ENCODE data around the gene RELL1. TPM values are rescaled to one million over a fixed set of nuclear protein-coding genes. Genes with fewer than 3 reads are reported as not detected.

Gene RELL1, protein sequence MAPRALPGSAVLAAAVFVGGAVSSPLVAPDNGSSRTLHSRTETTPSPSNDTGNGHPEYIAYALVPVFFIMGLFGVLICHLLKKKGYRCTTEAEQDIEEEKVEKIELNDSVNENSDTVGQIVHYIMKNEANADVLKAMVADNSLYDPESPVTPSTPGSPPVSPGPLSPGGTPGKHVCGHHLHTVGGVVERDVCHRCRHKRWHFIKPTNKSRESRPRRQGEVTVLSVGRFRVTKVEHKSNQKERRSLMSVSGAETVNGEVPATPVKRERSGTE
- total RNA-seq, result 10 to 100 TPM; 32.3 to 35.1 TPM

DNA sequence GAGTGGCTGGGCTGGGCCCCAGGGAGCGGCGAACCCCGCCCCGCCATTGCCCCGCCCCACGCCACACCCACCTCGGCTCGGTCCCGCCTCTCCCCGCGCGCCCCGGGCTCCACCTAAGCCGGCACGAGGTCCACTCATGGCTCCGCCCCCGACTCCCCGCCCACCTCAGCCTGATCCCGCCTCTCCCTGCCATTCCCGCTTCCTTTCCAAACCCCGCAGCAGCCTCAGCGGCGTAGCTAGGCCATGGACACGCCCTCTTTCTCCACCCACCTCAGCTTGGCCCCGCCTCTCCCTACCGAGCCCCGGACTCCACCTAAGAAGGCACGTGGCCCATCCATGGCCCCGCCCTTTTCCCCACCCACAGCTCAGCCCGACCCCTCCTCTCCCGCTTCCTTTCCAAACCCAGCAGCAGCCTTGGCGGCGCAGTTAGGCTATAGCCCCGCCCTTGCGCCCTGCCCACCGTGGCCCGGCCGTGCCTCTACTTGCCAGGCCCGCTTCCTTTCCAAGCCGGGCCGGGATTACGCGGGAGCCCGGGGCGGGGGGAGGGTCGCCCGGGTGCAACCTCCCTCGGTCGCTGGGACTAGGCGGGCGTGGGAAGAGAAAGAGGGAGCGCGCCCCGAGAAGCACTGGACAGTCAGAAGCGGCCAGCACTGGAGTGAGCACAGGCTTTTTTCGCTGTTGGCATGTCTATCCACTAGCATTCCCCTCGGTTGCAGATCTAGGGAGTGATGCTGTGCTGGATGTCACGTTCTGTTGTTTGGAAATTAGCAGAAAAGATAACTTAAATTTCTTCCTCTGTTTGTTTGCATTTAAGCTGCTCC, at the start of gene RELL1:
Gene RELL1 (minus strand): TSS at position 4 of the 821 bp plus-strand sequence. CDS start 89 bp downstream, outside the sequence.
- Mint-ChIP-seq H3K4me1 (peaks cover 38% of the 10 kb centered on the region), H3K9me3 (no peaks in the 10 kb centered on the region)
- CTCF ChIA-PET, result interaction anchor here (0.6 to 0.9 kb wide), 3 partner anchors 9 to 21 kb away, joined by 3 to 4 read pairs (median 3); no protein-coding TSS in a partner anchor

DNA sequence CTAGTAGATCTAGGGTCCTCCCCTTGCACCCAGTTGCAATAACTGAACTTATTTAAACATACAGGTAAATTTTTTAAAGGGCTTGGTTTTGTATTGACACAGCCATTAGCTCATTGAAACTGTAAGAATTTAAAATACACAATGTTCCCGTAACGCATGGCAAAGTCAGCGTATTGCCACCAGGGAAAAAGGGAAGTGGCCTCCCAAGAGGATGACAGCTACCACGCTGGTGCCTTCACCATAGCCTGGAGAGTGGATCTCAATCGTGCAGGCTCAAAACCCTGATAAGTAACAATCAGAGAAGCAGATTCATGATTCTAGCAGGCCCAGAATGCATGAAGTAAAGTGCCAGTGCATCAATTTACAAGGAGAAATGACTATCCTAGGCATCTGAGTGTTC, 49.4 kb upstream of the RELL1 start:
- Mint-ChIP-seq H3K4me3 (no peak overlapping the region), H3K27ac (no peak overlapping the region), H3K36me3 (ENCODE audit: low read depth) (no peaks in the 10 kb centered on the region), H3K9me3 (no peaks in the 10 kb centered on the region), H3K4me1 (no peaks in the 10 kb centered on the region), H3K27me3 (peaks cover 1% of the 10 kb centered on the region)
- no peak for DNase-seq
- ChIA-PET POLR2A (no interaction called here), CTCF (no interaction called here)

More for the DNA sequence above, at the start of gene RELL1:
- Mint-ChIP-seq H3K36me3 (ENCODE audit: low read depth) (peaks cover 27% of the 10 kb centered on the region), H3K4me3 (peak within 1 kb of the TSS; percentile 96), H3K27me3 (peaks cover 3% of the 10 kb centered on the region), H3K27ac (peak within 1 kb of the TSS; percentile 98)
- DNase-seq, result peak; percentile 99
- POLR2A ChIA-PET, result interaction anchor here (0.6 to 0.9 kb wide), 4 partner anchors 10 to 205 kb away, joined by 3 to 4 read pairs (median 3); no protein-coding TSS in a partner anchor

DNA sequence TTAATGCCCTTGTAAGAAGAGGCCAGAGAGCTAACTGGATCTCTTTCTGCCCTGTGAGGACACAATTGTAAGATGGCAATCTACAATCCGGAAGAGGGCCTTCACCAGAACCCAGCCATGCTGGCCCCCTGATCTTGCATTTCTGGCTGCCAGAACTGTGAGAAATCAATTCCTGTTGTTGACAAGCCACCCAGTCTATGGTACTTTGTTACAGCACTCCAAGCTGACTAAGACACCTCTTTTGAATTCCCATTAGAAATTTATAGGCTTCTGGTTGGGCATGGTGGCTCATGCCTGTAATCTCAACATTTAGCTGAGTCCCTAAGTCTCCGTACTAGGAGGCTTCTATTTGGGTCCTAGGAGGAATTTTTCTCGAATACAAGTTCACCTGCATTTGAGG, 48.8 kb upstream of the RELL1 start:
- Mint-ChIP-seq H3K4me1 (no peaks in the 10 kb centered on the region), H3K27ac (no peak overlapping the region), H3K9me3 (no peaks in the 10 kb centered on the region), H3K4me3 (no peak overlapping the region), H3K36me3 (ENCODE audit: low read depth) (no peaks in the 10 kb centered on the region), H3K27me3 (peaks cover 1% of the 10 kb centered on the region)
- POLR2A ChIA-PET, result no interaction called here
- CTCF ChIA-PET, result no interaction called here
- no peak for DNase-seq

DNA sequence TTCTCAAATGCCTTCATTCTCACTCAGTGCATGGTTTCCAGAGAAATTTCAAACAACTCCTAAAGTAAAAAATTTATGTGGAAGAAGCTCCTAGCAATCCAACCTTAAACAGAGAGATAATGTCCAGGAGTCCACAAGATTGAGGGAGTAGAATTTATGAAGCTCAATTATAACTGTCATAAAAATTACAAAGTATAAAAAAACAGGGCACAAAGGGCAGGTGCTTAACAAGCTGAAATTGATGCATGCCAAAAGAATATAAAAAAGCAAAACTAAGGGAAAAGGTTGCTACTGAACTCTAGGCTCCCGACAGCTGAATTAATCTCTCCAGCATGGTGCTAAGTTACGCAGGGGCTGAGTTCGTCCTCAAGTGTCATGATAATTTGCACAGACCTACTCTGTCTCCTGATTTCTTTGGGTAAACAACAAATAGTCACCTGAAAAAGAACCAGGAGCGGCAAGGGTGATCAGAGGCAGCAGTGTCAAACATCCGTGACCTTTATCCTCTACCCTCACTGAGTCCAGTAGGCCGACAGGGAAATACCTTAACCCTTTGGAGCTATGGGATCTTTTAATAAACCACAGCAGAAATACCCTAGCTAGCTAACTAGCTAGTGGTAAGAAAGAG, 47.2 kb upstream of the RELL1 start:
- H3K4me1 Mint-ChIP-seq, result no peaks in the 10 kb centered on the region
- peaks cover 1% of the 10 kb centered on the region for H3K27me3 Mint-ChIP-seq
- no peak overlapping the region for H3K27ac Mint-ChIP-seq
- POLR2A ChIA-PET, result no interaction called here
- H3K4me3 Mint-ChIP-seq, result no peak overlapping the region
- no peaks in the 10 kb centered on the region for H3K36me3 Mint-ChIP-seq (ENCODE audit: low read depth)
- no peaks in the 10 kb centered on the region for H3K9me3 Mint-ChIP-seq
- CTCF ChIA-PET, result interaction anchor here (1.6 kb wide), 1 partner anchor 33 kb away, joined by 4 read pairs; no protein-coding TSS in a partner anchor
- DNase-seq, result no peak

DNA sequence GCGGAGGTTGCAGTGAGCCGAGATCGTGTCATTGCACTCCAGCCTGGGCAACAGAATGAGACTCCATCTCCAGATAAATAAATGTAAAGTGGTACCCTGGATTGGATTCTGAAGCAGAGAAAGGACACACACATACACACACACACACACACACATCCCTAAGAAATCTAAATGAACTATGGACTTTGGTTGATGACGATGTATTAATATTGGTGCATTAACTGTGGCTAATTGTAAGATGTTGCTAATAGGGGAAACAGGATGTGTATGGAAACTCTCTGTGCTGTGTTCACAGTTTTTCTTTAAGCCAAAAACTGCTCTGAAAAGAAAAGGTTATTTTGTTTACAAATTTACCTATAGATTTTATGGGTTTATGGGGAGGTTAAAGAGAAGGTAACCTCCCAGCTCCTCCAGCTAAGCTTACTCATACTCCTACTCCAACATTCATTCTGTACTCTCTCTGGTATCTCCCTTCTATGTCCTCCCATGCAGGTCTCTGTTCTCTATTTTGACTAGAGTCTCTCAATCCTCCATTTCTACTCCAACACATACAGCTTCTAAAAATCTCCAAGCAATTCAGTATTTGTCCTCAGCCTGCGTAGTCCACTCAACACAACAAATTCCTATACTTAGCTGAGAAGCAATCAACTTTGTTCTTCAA, 46.5 kb upstream of the RELL1 start:
- ChIA-PET POLR2A (no interaction called here), CTCF (interaction anchor here (1.6 kb wide), 1 partner anchor 33 kb away, joined by 4 read pairs; no protein-coding TSS in a partner anchor)
- no peaks in the 10 kb centered on the region for H3K36me3 Mint-ChIP-seq (ENCODE audit: low read depth)
- H3K9me3 Mint-ChIP-seq, result no peaks in the 10 kb centered on the region
- H3K27ac Mint-ChIP-seq, result no peak overlapping the region
- no peak overlapping the region for H3K4me3 Mint-ChIP-seq
- peaks cover 3% of the 10 kb centered on the region for H3K4me1 Mint-ChIP-seq
- peaks cover 1% of the 10 kb centered on the region for H3K27me3 Mint-ChIP-seq
- DNase-seq, result no peak

DNA sequence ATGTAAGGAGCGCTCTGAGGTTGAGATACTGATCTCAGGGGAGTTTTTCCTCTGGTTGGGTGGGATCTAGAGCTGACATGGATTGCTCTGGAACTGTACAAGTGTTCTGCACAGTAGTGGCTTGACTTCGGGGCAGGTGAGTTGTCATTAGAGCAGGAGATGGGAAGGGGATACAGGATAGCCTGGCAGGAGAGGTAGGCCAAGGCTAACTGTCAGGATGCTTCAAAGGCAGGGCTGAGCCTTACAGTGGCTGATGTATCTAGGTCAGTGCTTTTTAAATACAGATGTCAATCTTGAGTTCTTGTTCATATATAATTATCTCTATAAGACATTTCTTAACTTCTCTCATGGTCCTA, 43.5 kb upstream of the RELL1 start:
- no peak for DNase-seq
- POLR2A ChIA-PET, result no interaction called here
- peaks cover 3% of the 10 kb centered on the region for H3K4me1 Mint-ChIP-seq
- H3K27ac Mint-ChIP-seq, result no peak overlapping the region
- no peaks in the 10 kb centered on the region for H3K9me3 Mint-ChIP-seq
- peaks cover 1% of the 10 kb centered on the region for H3K27me3 Mint-ChIP-seq
- CTCF ChIA-PET, result interaction anchor here (0.5 kb wide), 1 partner anchor 1158 kb away, joined by 3 read pairs; no protein-coding TSS in a partner anchor
- no peak overlapping the region for H3K4me3 Mint-ChIP-seq
- no peaks in the 10 kb centered on the region for H3K36me3 Mint-ChIP-seq (ENCODE audit: low read depth)

DNA sequence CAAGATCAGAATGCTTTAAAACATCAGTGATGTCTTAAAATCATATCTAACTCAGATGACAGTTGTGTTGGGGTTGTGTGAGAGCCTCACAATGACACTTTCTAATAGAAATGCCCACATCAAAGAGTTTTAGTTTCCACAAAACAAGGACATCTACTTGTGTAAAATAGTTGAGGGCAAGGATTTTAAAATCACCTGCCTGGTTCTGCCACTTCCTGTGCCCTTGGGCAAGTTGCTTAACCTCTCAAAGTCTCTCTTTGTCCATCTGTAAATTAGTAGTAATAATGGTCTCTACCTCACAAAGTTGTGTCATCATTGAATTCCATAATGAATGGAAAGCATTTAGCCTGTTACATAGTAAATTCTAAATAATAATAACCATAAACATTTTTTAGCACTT, 41.9 kb upstream of the RELL1 start:
- H3K4me1 Mint-ChIP-seq, result peaks cover 4% of the 10 kb centered on the region
- POLR2A ChIA-PET, result no interaction called here
- H3K27ac Mint-ChIP-seq, result no peak overlapping the region
- H3K36me3 Mint-ChIP-seq (ENCODE audit: low read depth), result no peaks in the 10 kb centered on the region
- no peak overlapping the region for H3K4me3 Mint-ChIP-seq
- CTCF ChIA-PET, result no interaction called here
- no peak for DNase-seq
- H3K9me3 Mint-ChIP-seq, result no peaks in the 10 kb centered on the region
- peaks cover 1% of the 10 kb centered on the region for H3K27me3 Mint-ChIP-seq

DNA sequence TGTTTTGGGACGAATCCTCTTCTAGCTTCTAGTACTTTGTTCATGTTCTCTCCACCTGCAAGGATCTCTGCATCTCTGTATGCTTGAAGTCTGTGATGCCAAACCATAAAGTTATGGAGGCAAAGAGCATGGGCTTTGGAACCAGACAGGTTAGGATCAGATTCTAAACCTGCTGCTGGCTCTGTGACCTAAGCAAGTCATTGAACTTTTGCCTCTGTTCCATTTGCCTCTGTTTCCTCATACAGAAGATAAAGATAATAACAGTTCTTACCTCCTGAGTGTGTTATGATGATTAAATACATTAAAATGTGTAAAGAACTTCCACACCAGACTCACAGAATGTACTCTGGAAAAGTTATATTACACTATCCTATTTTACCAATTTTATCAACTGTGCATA, 41.5 kb upstream of the RELL1 start:
- no peak for DNase-seq
- Mint-ChIP-seq H3K4me3 (no peak overlapping the region), H3K4me1 (peaks cover 9% of the 10 kb centered on the region), H3K9me3 (no peaks in the 10 kb centered on the region), H3K27ac (no peak overlapping the region), H3K27me3 (peaks cover 1% of the 10 kb centered on the region), H3K36me3 (ENCODE audit: low read depth) (no peaks in the 10 kb centered on the region)
- ChIA-PET POLR2A (no interaction called here), CTCF (no interaction called here)

DNA sequence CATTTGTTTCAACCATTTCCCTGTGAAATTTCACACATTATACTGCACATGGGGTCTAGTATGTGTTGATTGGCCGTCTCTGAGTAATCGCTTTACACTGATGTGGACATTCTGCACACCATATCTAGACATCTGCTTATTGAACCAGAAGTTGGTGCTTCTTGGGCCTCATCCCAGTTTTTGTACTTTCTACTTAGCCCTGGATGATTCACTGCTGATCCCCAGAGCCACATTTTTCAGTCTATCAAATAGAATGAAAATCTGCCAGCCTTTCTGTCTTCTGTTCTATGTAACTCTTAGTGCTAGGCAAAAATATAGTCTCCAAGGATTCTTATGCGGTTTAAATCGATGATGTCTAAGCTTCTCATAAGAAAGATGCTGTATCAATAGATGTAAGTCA, 40.5 kb upstream of the RELL1 start:
- DNase-seq, result no peak
- Mint-ChIP-seq H3K36me3 (ENCODE audit: low read depth) (no peaks in the 10 kb centered on the region), H3K9me3 (no peaks in the 10 kb centered on the region), H3K27me3 (no peaks in the 10 kb centered on the region), H3K27ac (no peak overlapping the region), H3K4me1 (peaks cover 18% of the 10 kb centered on the region), H3K4me3 (no peak overlapping the region)
- ChIA-PET CTCF (interaction anchor here (0.5 to 1.1 kb wide), 2 partner anchors 9 to 931 kb away, joined by 3 read pairs; no protein-coding TSS in a partner anchor), POLR2A (no interaction called here)

DNA sequence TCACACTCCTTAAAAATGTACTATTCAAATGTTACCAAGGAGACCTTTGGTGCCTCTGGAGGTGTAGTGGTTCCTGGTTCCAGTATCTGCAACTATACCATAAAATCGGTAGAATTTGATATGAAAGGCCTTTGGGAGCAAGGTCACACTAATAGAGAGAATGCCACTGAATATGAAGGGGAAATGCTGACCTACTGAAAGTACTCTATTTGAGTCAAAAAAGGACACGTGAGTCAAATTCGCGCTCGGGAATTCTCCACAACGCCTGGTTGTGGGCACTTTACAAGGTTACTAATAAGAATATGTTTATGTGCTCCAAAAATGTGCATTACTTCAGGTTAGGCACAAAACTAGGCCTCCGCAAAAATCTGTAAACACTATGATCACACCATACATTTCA, 39.5 kb upstream of the RELL1 start:
- Mint-ChIP-seq H3K4me1 (peaks cover 18% of the 10 kb centered on the region), H3K27ac (no peak overlapping the region), H3K27me3 (no peaks in the 10 kb centered on the region), H3K36me3 (ENCODE audit: low read depth) (no peaks in the 10 kb centered on the region), H3K4me3 (no peak overlapping the region), H3K9me3 (no peaks in the 10 kb centered on the region)
- DNase-seq, result no peak
- CTCF ChIA-PET, result no interaction called here
- POLR2A ChIA-PET, result no interaction called here

DNA sequence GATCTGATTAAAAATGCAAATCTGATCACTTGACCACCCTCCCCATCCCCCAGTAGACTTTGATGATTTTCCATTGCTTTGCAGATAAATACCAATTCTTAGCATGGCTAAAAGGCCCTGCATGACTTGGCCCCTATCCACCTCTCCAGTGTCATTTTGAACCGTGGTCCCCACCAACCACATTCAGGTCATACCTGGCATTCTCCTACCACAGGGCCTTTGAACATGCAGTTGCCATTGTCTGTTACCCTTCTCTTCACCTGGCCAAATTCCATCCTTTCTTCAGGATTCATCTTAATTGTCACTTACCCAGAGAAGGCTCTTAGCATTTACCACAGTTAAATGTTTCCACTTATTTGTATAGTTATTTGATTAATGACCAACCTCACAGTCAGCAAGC, 36.9 kb upstream of the RELL1 start:
- H3K9me3 Mint-ChIP-seq, result no peaks in the 10 kb centered on the region
- no peak for DNase-seq
- H3K4me3 Mint-ChIP-seq, result no peak overlapping the region
- no peak overlapping the region for H3K27ac Mint-ChIP-seq
- ChIA-PET CTCF (no interaction called here), POLR2A (no interaction called here)
- no peaks in the 10 kb centered on the region for H3K36me3 Mint-ChIP-seq (ENCODE audit: low read depth)
- no peaks in the 10 kb centered on the region for H3K27me3 Mint-ChIP-seq
- peaks cover 18% of the 10 kb centered on the region for H3K4me1 Mint-ChIP-seq

DNA sequence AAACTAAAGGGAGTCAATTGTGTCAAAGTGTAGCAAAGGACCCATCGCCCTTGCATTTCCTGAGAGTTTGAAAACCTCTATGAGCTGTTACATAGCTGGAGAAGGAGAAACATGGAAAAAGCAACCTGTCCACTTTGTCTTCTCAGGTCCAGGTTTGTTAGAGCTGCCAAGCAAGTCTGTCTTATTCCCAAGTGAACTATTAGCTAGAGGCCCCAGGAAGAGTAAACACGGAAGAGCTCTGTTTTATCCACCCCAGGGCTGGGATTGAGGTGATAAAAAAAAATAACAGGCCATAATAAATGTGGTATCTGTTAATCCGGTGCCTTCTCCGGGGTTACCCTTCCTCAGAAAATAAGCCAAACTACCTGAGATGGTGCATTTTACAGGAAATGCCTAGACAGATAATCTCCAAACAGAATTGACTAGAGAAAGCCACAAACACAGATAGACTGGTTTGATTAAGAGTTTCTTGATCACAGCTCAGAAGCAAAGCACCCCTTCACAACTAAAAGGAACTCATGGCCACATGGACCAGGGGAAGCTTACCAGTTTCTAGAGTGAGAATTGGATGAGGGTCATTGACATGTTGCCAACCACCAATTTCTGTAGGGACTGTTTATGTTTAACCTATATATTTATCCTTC, 35.9 kb upstream of the RELL1 start:
- Mint-ChIP-seq H3K4me1 (peaks cover 16% of the 10 kb centered on the region), H3K4me3 (no peak overlapping the region), H3K9me3 (no peaks in the 10 kb centered on the region), H3K36me3 (ENCODE audit: low read depth) (no peaks in the 10 kb centered on the region), H3K27ac (no peak overlapping the region), H3K27me3 (no peaks in the 10 kb centered on the region)
- POLR2A ChIA-PET, result no interaction called here
- CTCF ChIA-PET, result interaction anchor here (0.7 to 1.1 kb wide), 2 partner anchors 44 to 306 kb away, joined by 3 read pairs; no protein-coding TSS in a partner anchor
- no peak for DNase-seq

Measured in activated CD4-positive, alpha-beta T cell treated with anti-CD3 and anti-CD28 coated beads, Interleukin-2, amount 10 ng/mL, durations not matched to agents 7 days and 5 days (primary cell).